DMS153 (cell line): ENCODE measurements around the gene MAGI2.

ENCODE experiments used
- DNase-seq: peaks from one replicate; lab custom pipeline; 2025; lab: John Stamatoyannopoulos, UW

MAGI2 gene

GRCh38 chr7:78139335-78139734 lies 1314.1 kb downstream of the MAGI2 start:
- no peak for DNase-seq

GRCh38 chr7:78134774-78135173 lies 1318.7 kb downstream of the MAGI2 start:
- no peak for DNase-seq

- DNase-seq: no peak
Observed at GRCh38 chr7:78134256-78134655, 1319.2 kb downstream of the MAGI2 start.

GRCh38 chr7:78130446-78131215 lies 1322.8 kb downstream of the MAGI2 start:
- DNase-seq: peak; percentile 28

- no peak for DNase-seq
Observed at GRCh38 chr7:78129865-78130264, 1323.6 kb downstream of the MAGI2 start.

GRCh38 chr7:78127009-78127408 lies 1326.5 kb downstream of the MAGI2 start:
- no peak for DNase-seq

- no peak for DNase-seq
Observed at GRCh38 chr7:78125884-78126283, 1327.6 kb downstream of the MAGI2 start.

- DNase-seq: no peak
Observed at GRCh38 chr7:78124216-78124615, 1329.3 kb downstream of the MAGI2 start.

GRCh38 chr7:78121888-78122287 lies 1331.6 kb downstream of the MAGI2 start:
- no peak for DNase-seq

- DNase-seq: no peak
Observed at GRCh38 chr7:78118470-78118869, 1335.0 kb downstream of the MAGI2 start.

GRCh38 chr7:78115876-78116275 lies 1337.6 kb downstream of the MAGI2 start:
- DNase-seq: no peak

- no peak for DNase-seq
Observed at GRCh38 chr7:78114993-78115392, 1338.5 kb downstream of the MAGI2 start.

GRCh38 chr7:78112488-78112887 lies 1341.0 kb downstream of the MAGI2 start:
- no peak for DNase-seq

- DNase-seq: no peak
Observed at GRCh38 chr7:78111386-78111785, 1342.1 kb downstream of the MAGI2 start.

- no peak for DNase-seq
Observed at GRCh38 chr7:78103475-78103874, 1350.0 kb downstream of the MAGI2 start.

- DNase-seq: no peak
Observed at GRCh38 chr7:78101076-78101475, 1352.4 kb downstream of the MAGI2 start.

GRCh38 chr7:78099715-78100394 lies 1353.6 kb downstream of the MAGI2 start:
- DNase-seq: no peak

- DNase-seq: no peak
Observed at GRCh38 chr7:78095549-78095948, 1357.9 kb downstream of the MAGI2 start.

GRCh38 chr7:78092331-78092730 lies 1361.1 kb downstream of the MAGI2 start:
- DNase-seq: no peak

GRCh38 chr7:78090616-78091015 lies 1362.9 kb downstream of the MAGI2 start:
- DNase-seq: no peak

- DNase-seq: no peak
Observed at GRCh38 chr7:78083476-78084120, 1369.9 kb downstream of the MAGI2 start.

GRCh38 chr7:78082556-78082955 lies 1370.9 kb downstream of the MAGI2 start:
- DNase-seq: no peak

GRCh38 chr7:78081888-78082287 lies 1371.6 kb downstream of the MAGI2 start:
- DNase-seq: no peak
